Activated T-cell treated with anti-CD3 and anti-CD28 coated beads, Interleukin-2, amount 50 U/mL, for 72 hours (primary cell): ENCODE measurements around the gene DISP3. TPM values are rescaled to one million over a fixed set of nuclear protein-coding genes. Genes with fewer than 3 reads are reported as not detected.

Experiments
- ATAC-seq, 2 donors: fragments of 150-1000 bp; cut with Tn5 transposase; replicated peaks in 1 of 2; 2 replicates each; pipeline ENCODE4 v1.10.0; 2021; ENCODE audit warnings: moderate library complexity in 2 of 2, mild to moderate bottlenecking in 1 of 2
- DNase-seq, 2 donors: peaks; one replicate each; pipeline ENCODE4 v3.0.0; 2021 to 2022; ENCODE audit warnings: mixed read lengths in 1 of 2
- H3K27ac Mint-ChIP-seq: one replicate; pipeline ENCODE4 v1.8.0; 2022; ENCODE audit warnings: mild to moderate bottlenecking, moderate library complexity, mixed read lengths
- H3K27me3 Mint-ChIP-seq: one replicate; pipeline ENCODE4 v1.8.0; 2022; ENCODE audit warnings: low read depth, mixed read lengths
- H3K36me3 Mint-ChIP-seq, 2 donors: one replicate each; pipeline ENCODE4 v1.8.0; 2022; ENCODE audit warnings: mixed read lengths in 2 of 2, mild to moderate bottlenecking in 1 of 2; ENCODE audit not compliant: insufficient read depth in 2 of 2
- H3K4me1 Mint-ChIP-seq: one replicate; pipeline ENCODE4 v1.8.0; 2022; ENCODE audit warnings: low read depth, mixed read lengths
- H3K4me3 Mint-ChIP-seq, 2 donors: one replicate each; pipeline ENCODE4 v1.8.0; 2022; ENCODE audit warnings: mild to moderate bottlenecking in 2 of 2, mixed read lengths in 2 of 2, moderate library complexity in 2 of 2
- H3K9me3 Mint-ChIP-seq, 2 donors: one replicate each; pipeline ENCODE4 v1.8.0; 2022; ENCODE audit warnings: mixed read lengths in 2 of 2
- total RNA-seq, 2 donors: library from RNA; stranded (reverse); gene quantifications; one replicate each; pipeline ENCODE4 v1.2.3, GENCODE V29; 2022

The DISP3 gene
- total RNA-seq, 2 donors from 2014 or later = 0.42 to 0.46 TPM

- Mint-ChIP-seq H3K36me3 (no peaks in the 10 kb centered on the region), H3K27me3 (no peaks in the 10 kb centered on the region), H3K4me3 (no peak overlapping the region), H3K9me3 (no peaks in the 10 kb centered on the region), H3K4me1 (no peaks in the 10 kb centered on the region), H3K27ac (no peak overlapping the region)
- DNase-seq = no peak
- ATAC-seq = no peak
Measured at GRCh38 chr1:11524465-11525150, 45.7 kb downstream of the DISP3 start.

- H3K9me3 Mint-ChIP-seq = no peaks in the 10 kb centered on the region
- no peaks in the 10 kb centered on the region for H3K27me3 Mint-ChIP-seq
- no peak overlapping the region for H3K27ac Mint-ChIP-seq
- no peak overlapping the region for H3K4me3 Mint-ChIP-seq
- no peaks in the 10 kb centered on the region for H3K4me1 Mint-ChIP-seq
- no peak for ATAC-seq
- no peaks in the 10 kb centered on the region for H3K36me3 Mint-ChIP-seq
- DNase-seq = no peak
Measured at GRCh38 chr1:11525151-11525505, 46.2 kb downstream of the DISP3 start.

GRCh38 chr1:11525516-11525915 lies 46.6 kb downstream of the DISP3 start:
- no peaks in the 10 kb centered on the region for H3K27me3 Mint-ChIP-seq
- no peaks in the 10 kb centered on the region for H3K36me3 Mint-ChIP-seq
- no peaks in the 10 kb centered on the region for H3K4me1 Mint-ChIP-seq
- no peak overlapping the region for H3K4me3 Mint-ChIP-seq
- ATAC-seq (no peak), DNase-seq (no peak)
- no peaks in the 10 kb centered on the region for H3K9me3 Mint-ChIP-seq
- no peak overlapping the region for H3K27ac Mint-ChIP-seq

GRCh38 chr1:11526071-11526895 lies 47.3 kb downstream of the DISP3 start:
- Mint-ChIP-seq H3K4me1 (no peaks in the 10 kb centered on the region), H3K4me3 (no peak overlapping the region), H3K27ac (no peak overlapping the region), H3K27me3 (no peaks in the 10 kb centered on the region), H3K9me3 (no peaks in the 10 kb centered on the region), H3K36me3 (no peaks in the 10 kb centered on the region)
- ATAC-seq (no peak), DNase-seq (no peak)

- DNase-seq = no peak
Measured at GRCh38 chr1:11527541-11528452, 48.8 kb downstream of the DISP3 start.

GRCh38 chr1:11528611-11529261 lies 49.8 kb downstream of the DISP3 start:
- Mint-ChIP-seq H3K27ac (no peak overlapping the region), H3K27me3 (no peaks in the 10 kb centered on the region), H3K4me3 (no peak overlapping the region), H3K9me3 (no peaks in the 10 kb centered on the region), H3K36me3 (no peaks in the 10 kb centered on the region), H3K4me1 (no peaks in the 10 kb centered on the region)
- DNase-seq (peak; percentile 10 to 12), ATAC-seq (peak; percentile 82 to 83)

More at GRCh38 chr1:11527541-11528452, 48.8 kb downstream of the DISP3 start:
- Mint-ChIP-seq H3K36me3 (no peaks in the 10 kb centered on the region), H3K4me1 (no peaks in the 10 kb centered on the region), H3K9me3 (no peaks in the 10 kb centered on the region), H3K27me3 (no peaks in the 10 kb centered on the region), H3K4me3 (no peak overlapping the region), H3K27ac (no peak overlapping the region)
- ATAC-seq = no peak

GRCh38 chr1:11529330-11529729 lies 50.4 kb downstream of the DISP3 start:
- no peaks in the 10 kb centered on the region for H3K36me3 Mint-ChIP-seq
- no peaks in the 10 kb centered on the region for H3K4me1 Mint-ChIP-seq
- H3K27ac Mint-ChIP-seq = no peak overlapping the region
- no peak overlapping the region for H3K4me3 Mint-ChIP-seq
- no peaks in the 10 kb centered on the region for H3K9me3 Mint-ChIP-seq
- no peak for ATAC-seq
- DNase-seq = no peak
- no peaks in the 10 kb centered on the region for H3K27me3 Mint-ChIP-seq

- DNase-seq (no peak), ATAC-seq (no peak)
- Mint-ChIP-seq H3K9me3 (no peaks in the 10 kb centered on the region), H3K4me3 (no peak overlapping the region), H3K36me3 (no peaks in the 10 kb centered on the region), H3K4me1 (no peaks in the 10 kb centered on the region), H3K27ac (no peak overlapping the region), H3K27me3 (no peaks in the 10 kb centered on the region)
Measured at GRCh38 chr1:11529763-11530730, 51.1 kb downstream of the DISP3 start.

- H3K4me1 Mint-ChIP-seq = no peaks in the 10 kb centered on the region
- no peaks in the 10 kb centered on the region for H3K36me3 Mint-ChIP-seq
- DNase-seq (no peak), ATAC-seq (no peak)
- H3K27me3 Mint-ChIP-seq = no peaks in the 10 kb centered on the region
- no peak overlapping the region for H3K27ac Mint-ChIP-seq
- no peak overlapping the region for H3K4me3 Mint-ChIP-seq
- no peaks in the 10 kb centered on the region for H3K9me3 Mint-ChIP-seq
Measured at GRCh38 chr1:11530731-11531311, 51.9 kb downstream of the DISP3 start.

- DNase-seq = no peak
- Mint-ChIP-seq H3K27ac (no peak overlapping the region), H3K36me3 (no peaks in the 10 kb centered on the region), H3K9me3 (no peaks in the 10 kb centered on the region), H3K4me1 (no peaks in the 10 kb centered on the region), H3K4me3 (no peak overlapping the region), H3K27me3 (no peaks in the 10 kb centered on the region)
- ATAC-seq = no peak
Measured at GRCh38 chr1:11531314-11531870, 52.4 kb downstream of the DISP3 start.

- Mint-ChIP-seq H3K9me3 (no peaks in the 10 kb centered on the region), H3K27me3 (no peaks in the 10 kb centered on the region), H3K36me3 (no peaks in the 10 kb centered on the region), H3K4me3 (no peak overlapping the region), H3K27ac (no peak overlapping the region), H3K4me1 (no peaks in the 10 kb centered on the region)
- ATAC-seq (no peak), DNase-seq (no peak)
Measured at GRCh38 chr1:11531943-11532342, 53.0 kb downstream of the DISP3 start.
